GM23338 (cell line): Measurements from ENCODE around the gene ASIC3. TPM values are rescaled to one million over a fixed set of nuclear protein-coding genes. Genes with fewer than 3 reads are reported as not detected.
"Not testable (repeated sequence)": the region's sequence is repeated elsewhere in the genome, so short reads cannot be mapped to it uniquely, and the experiment has no call there.

Experiments used
- ATAC-seq: fragments of 200-7000 bp; cut with Tn5 transposase; 3 replicates; pipeline ENCODE4 v1.9.1; 2020
- DNase-seq: peaks from one replicate; pipeline ENCODE4 v3.0.0-alpha.2; 2015; ENCODE audit warnings: low spot score
- H2AFZ ChIP-seq: fragments of 200-600 bp; sonication (generic); 2 replicates; pipeline ENCODE4 v1.8.0; 2016; ENCODE audit warnings: antibody characterized with exemption, mild to moderate bottlenecking, moderate library complexity
- H3F3A ChIP-seq: fragments of 200-600 bp; sonication (generic); replicated peaks from 2 replicates; pipeline ENCODE4 v1.8.0; 2017; ENCODE audit warnings: antibody characterized with exemption, mixed run types, low read depth
- H3K27ac ChIP-seq: fragments of 200-600 bp; sonication (generic); 2 replicates; pipeline ENCODE4 v1.6.1; 2016; ENCODE audit warnings: low read depth
- H3K27me3 ChIP-seq: fragments of 200-600 bp; sonication (generic); 2 replicates; pipeline ENCODE4 v1.8.0; 2016; ENCODE audit warnings: mild to moderate bottlenecking, mixed run types, moderate library complexity; ENCODE audit not compliant: insufficient read depth
- H3K36me3 ChIP-seq: fragments of 200-600 bp; sonication (generic); 2 replicates; pipeline ENCODE4 v1.8.0; 2016; ENCODE audit warnings: mild to moderate bottlenecking; ENCODE audit not compliant: insufficient read depth
- H3K4me1 ChIP-seq: fragments of 200-600 bp; sonication (generic); 2 replicates; pipeline ENCODE4 v1.8.0; 2016; ENCODE audit warnings: mild to moderate bottlenecking, moderate library complexity; ENCODE audit not compliant: insufficient read depth
- H3K4me2 ChIP-seq: fragments of 200-600 bp; sonication (generic); 2 replicates; pipeline ENCODE4 v1.7.1; 2017; ENCODE audit warnings: mixed run types
- H3K4me3 ChIP-seq: fragments of 200-600 bp; sonication (generic); 2 replicates; pipeline ENCODE4 v1.6.1; 2016; ENCODE audit warnings: mixed run types
- H3K79me2 ChIP-seq: fragments of 200-600 bp; sonication (generic); replicated peaks from 2 replicates; pipeline ENCODE4 v1.8.0; 2017; ENCODE audit warnings: mild to moderate bottlenecking; ENCODE audit not compliant: insufficient read depth
- H3K9me2 ChIP-seq: fragments of 200-600 bp; sonication (generic); 2 replicates; pipeline ENCODE4 v1.8.0; 2017; ENCODE audit not compliant: insufficient read depth
- H4K20me1 ChIP-seq: fragments of 200-600 bp; sonication (generic); replicated peaks from 2 replicates; pipeline ENCODE4 v1.8.0; 2017; ENCODE audit warnings: mild to moderate bottlenecking; ENCODE audit not compliant: insufficient read depth
- H3K27ac Mint-ChIP-seq: 2 replicates; pipeline ENCODE4 v1.8.0; 2020; ENCODE audit warnings: inconsistent platforms, mild to moderate bottlenecking, moderate library complexity, mixed read lengths
- H3K27me3 Mint-ChIP-seq: 3 replicates; pipeline ENCODE4 v1.8.0; 2022; ENCODE audit warnings: low read depth, mild to moderate bottlenecking, moderate library complexity, mixed read lengths, inconsistent platforms; ENCODE audit not compliant: insufficient read depth, poor library complexity
- H3K36me3 Mint-ChIP-seq: 3 replicates; pipeline ENCODE4 v1.8.0; 2021; ENCODE audit warnings: low read depth, mild to moderate bottlenecking, inconsistent platforms, moderate library complexity, mixed read lengths
- H3K4me1 Mint-ChIP-seq: 3 replicates; pipeline ENCODE4 v1.8.0; 2020; ENCODE audit warnings: mild to moderate bottlenecking, inconsistent platforms, mixed read lengths
- H3K4me3 Mint-ChIP-seq: 3 replicates; pipeline ENCODE4 v1.8.0; 2021; ENCODE audit warnings: moderate library complexity, mild to moderate bottlenecking, inconsistent platforms, mixed read lengths
- H3K9me3 Mint-ChIP-seq: 3 replicates; pipeline ENCODE4 v1.8.0; 2020; ENCODE audit warnings: moderate library complexity, mild to moderate bottlenecking, inconsistent platforms, mixed read lengths
- CREB1 ChIP-seq: fragments of 250-450 bp; sonication (Bioruptor Pico); IDR thresholded peaks from 2 replicates; pipeline ENCODE4 v1.5.0; 2020; ENCODE audit warnings: low read depth, mild to moderate bottlenecking, moderate library complexity
- EZH2phosphoT487 ChIP-seq: fragments of 200-600 bp; sonication (generic); IDR thresholded peaks from one replicate; pipeline ENCODE4 v1.8.1; 2018; ENCODE audit warnings: antibody characterized with exemption; ENCODE audit not compliant: unreplicated experiment
- JUNB ChIP-seq: IDR thresholded peaks from one replicate; pipeline ENCODE4 v1.6.1; 2016; ENCODE audit warnings: antibody characterized with exemption; ENCODE audit not compliant: unreplicated experiment
- NANOG ChIP-seq: IDR thresholded peaks from 2 replicates; pipeline ENCODE4 v1.6.1; 2016; ENCODE audit warnings: antibody characterized with exemption, borderline replicate concordance
- ZNF114 ChIP-seq: fragments of 250-450 bp; sonication (Bioruptor Pico); IDR thresholded peaks from 2 replicates; pipeline ENCODE4 v1.5.0; 2020; ENCODE audit warnings: mild to moderate bottlenecking, moderate library complexity
- ZNF331 ChIP-seq: fragments of 250-450 bp; sonication (Bioruptor Pico); IDR thresholded peaks from 2 replicates; pipeline ENCODE4 v1.5.0; 2020; ENCODE audit warnings: low read depth, mild to moderate bottlenecking, moderate library complexity
- polyA plus RNA-seq: library from polyadenylated mRNA; unstranded; fragments of >200 nt; fragmentation: Nextera tagmentation; extraction: Ambion mirVana; gene quantifications from 2 replicates; pipeline ENCODE4 v1.2.1, GENCODE V29; 2016
- total RNA-seq: library from RNA; depleted of rRNA; stranded (reverse); fragments of >200 nt; shearing (Covaris generic); gene quantifications from 2 replicates; pipeline ENCODE4 v1.2.3, GENCODE V29; 2014
- TF ChIP-seq, protein P1 (sequence below), 2 experiments: fragments of 200-600 bp in 1 of 2; sonication (generic) in 1 of 2; conservative IDR thresholded peaks; 2 replicates each; pipeline versions ENCODE4 v1.5.1 to v1.6.1; 2016 to 2017; ENCODE audit warnings: antibody characterized with exemption in 2 of 2, low read depth in 2 of 2, mild to moderate bottlenecking in 2 of 2, moderate library complexity in 1 of 2
- TF ChIP-seq, protein P2 (sequence below): fragments of 250-450 bp; sonication (Bioruptor Pico); IDR thresholded peaks from 2 replicates; pipeline ENCODE4 v1.5.0; 2020; ENCODE audit warnings: mild to moderate bottlenecking, moderate library complexity
- TF ChIP-seq, protein P3 (sequence below): IDR thresholded peaks from one replicate; pipeline ENCODE4 v1.6.1; 2018; ENCODE audit warnings: antibody characterized with exemption; ENCODE audit not compliant: unreplicated experiment

Gene ASIC3
- total and polyA plus RNA-seq, 2 experiments from 2014 or later = 0.87 to 0.90 TPM

DNA sequence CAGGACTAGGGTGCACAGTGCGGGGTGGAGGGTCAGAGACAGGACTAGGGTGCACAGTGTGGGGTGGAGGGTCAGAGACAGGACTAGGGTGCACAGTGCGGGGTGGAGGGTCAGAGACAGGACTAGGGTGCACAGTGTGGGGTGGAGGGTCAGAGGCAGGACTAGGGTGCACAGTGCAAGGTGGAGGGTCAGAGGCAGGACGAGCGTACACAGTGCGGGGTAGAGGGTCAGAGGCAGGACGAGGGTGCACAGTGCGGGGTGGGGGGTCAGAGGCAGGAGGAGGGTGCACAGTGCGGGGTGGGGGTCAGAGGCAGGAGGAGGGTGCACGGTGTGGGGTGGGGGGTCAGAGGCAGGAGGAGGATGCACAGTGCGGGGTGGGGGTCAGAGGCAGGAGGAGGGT is 4.9 kb upstream of the ASIC3 start:
- not testable (repeated sequence) for H3K36me3 Mint-ChIP-seq, H3K9me2 ChIP-seq, H3K4me1 Mint-ChIP-seq, H3K36me3 ChIP-seq, H3K4me3 ChIP-seq, H3K27ac Mint-ChIP-seq, H3K9me3 Mint-ChIP-seq, H3K27me3 ChIP-seq, H2AFZ ChIP-seq, H3K4me2 ChIP-seq, H3K4me1 ChIP-seq, H3F3A ChIP-seq, H3K79me2 ChIP-seq, H4K20me1 ChIP-seq, H3K27ac ChIP-seq, DNase-seq, ATAC-seq, H3K4me3 Mint-ChIP-seq
- H3K27me3 Mint-ChIP-seq = peaks cover 17% of the 10 kb centered on the region

DNA sequence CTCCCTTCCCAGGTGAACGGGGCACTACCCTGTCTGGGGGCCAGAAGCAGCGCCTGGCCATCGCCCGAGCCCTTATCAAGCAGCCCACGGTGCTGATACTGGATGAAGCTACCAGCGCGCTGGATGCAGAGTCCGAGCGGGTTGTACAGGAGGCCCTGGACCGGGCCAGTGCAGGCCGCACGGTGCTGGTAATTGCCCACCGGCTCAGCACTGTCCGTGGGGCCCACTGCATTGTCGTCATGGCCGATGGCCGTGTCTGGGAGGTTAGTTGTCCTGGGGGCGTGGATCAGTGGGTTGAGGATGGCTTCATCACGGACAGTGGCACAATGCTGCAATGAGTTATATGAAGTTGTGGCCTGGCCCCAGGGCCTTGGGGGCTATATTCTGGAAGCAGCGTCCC is 4.4 kb upstream of the ASIC3 start:
- Histone ChIP-seq H2AFZ (no peak overlapping the region), H3K27me3 (no peaks in the 10 kb centered on the region), H3K4me2 (no peak overlapping the region), H3K79me2 (no peaks in the 10 kb centered on the region), H3F3A (no peaks in the 10 kb centered on the region), H3K4me1 (no peaks in the 10 kb centered on the region), H3K9me2 (no peaks in the 10 kb centered on the region), H4K20me1 (no peaks in the 10 kb centered on the region), H3K27ac (no peak overlapping the region), H3K4me3 (no peak overlapping the region), H3K36me3 (no peaks in the 10 kb centered on the region)
- no peaks in the 10 kb centered on the region for H3K9me3 Mint-ChIP-seq
- peaks cover 2% of the 10 kb centered on the region; the same call in 1 of the 3 replicates for H3K4me1 Mint-ChIP-seq
- no peak overlapping the region for H3K27ac Mint-ChIP-seq
- ATAC-seq (no peak), DNase-seq (no peak)
- TF ChIP-seq EZH2phosphoT487 = no peak
- no peak for TF ChIP-seq ZNF114 (CRISPR knock-in tag)
- no peak for TF ChIP-seq ZNF331 (CRISPR knock-in tag)
- no peak for TF ChIP-seq CREB1 (CRISPR knock-in tag)
- TF ChIP-seq JUNB = no peak
- TF ChIP-seq, protein P1, sequence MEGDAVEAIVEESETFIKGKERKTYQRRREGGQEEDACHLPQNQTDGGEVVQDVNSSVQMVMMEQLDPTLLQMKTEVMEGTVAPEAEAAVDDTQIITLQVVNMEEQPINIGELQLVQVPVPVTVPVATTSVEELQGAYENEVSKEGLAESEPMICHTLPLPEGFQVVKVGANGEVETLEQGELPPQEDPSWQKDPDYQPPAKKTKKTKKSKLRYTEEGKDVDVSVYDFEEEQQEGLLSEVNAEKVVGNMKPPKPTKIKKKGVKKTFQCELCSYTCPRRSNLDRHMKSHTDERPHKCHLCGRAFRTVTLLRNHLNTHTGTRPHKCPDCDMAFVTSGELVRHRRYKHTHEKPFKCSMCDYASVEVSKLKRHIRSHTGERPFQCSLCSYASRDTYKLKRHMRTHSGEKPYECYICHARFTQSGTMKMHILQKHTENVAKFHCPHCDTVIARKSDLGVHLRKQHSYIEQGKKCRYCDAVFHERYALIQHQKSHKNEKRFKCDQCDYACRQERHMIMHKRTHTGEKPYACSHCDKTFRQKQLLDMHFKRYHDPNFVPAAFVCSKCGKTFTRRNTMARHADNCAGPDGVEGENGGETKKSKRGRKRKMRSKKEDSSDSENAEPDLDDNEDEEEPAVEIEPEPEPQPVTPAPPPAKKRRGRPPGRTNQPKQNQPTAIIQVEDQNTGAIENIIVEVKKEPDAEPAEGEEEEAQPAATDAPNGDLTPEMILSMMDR (conservative IDR thresholded peaks at IDR 0.05; ENCODE audit: low read depth in 2 of 2) = no peak
- TF ChIP-seq NANOG = no peak
- TF ChIP-seq, protein P2, sequence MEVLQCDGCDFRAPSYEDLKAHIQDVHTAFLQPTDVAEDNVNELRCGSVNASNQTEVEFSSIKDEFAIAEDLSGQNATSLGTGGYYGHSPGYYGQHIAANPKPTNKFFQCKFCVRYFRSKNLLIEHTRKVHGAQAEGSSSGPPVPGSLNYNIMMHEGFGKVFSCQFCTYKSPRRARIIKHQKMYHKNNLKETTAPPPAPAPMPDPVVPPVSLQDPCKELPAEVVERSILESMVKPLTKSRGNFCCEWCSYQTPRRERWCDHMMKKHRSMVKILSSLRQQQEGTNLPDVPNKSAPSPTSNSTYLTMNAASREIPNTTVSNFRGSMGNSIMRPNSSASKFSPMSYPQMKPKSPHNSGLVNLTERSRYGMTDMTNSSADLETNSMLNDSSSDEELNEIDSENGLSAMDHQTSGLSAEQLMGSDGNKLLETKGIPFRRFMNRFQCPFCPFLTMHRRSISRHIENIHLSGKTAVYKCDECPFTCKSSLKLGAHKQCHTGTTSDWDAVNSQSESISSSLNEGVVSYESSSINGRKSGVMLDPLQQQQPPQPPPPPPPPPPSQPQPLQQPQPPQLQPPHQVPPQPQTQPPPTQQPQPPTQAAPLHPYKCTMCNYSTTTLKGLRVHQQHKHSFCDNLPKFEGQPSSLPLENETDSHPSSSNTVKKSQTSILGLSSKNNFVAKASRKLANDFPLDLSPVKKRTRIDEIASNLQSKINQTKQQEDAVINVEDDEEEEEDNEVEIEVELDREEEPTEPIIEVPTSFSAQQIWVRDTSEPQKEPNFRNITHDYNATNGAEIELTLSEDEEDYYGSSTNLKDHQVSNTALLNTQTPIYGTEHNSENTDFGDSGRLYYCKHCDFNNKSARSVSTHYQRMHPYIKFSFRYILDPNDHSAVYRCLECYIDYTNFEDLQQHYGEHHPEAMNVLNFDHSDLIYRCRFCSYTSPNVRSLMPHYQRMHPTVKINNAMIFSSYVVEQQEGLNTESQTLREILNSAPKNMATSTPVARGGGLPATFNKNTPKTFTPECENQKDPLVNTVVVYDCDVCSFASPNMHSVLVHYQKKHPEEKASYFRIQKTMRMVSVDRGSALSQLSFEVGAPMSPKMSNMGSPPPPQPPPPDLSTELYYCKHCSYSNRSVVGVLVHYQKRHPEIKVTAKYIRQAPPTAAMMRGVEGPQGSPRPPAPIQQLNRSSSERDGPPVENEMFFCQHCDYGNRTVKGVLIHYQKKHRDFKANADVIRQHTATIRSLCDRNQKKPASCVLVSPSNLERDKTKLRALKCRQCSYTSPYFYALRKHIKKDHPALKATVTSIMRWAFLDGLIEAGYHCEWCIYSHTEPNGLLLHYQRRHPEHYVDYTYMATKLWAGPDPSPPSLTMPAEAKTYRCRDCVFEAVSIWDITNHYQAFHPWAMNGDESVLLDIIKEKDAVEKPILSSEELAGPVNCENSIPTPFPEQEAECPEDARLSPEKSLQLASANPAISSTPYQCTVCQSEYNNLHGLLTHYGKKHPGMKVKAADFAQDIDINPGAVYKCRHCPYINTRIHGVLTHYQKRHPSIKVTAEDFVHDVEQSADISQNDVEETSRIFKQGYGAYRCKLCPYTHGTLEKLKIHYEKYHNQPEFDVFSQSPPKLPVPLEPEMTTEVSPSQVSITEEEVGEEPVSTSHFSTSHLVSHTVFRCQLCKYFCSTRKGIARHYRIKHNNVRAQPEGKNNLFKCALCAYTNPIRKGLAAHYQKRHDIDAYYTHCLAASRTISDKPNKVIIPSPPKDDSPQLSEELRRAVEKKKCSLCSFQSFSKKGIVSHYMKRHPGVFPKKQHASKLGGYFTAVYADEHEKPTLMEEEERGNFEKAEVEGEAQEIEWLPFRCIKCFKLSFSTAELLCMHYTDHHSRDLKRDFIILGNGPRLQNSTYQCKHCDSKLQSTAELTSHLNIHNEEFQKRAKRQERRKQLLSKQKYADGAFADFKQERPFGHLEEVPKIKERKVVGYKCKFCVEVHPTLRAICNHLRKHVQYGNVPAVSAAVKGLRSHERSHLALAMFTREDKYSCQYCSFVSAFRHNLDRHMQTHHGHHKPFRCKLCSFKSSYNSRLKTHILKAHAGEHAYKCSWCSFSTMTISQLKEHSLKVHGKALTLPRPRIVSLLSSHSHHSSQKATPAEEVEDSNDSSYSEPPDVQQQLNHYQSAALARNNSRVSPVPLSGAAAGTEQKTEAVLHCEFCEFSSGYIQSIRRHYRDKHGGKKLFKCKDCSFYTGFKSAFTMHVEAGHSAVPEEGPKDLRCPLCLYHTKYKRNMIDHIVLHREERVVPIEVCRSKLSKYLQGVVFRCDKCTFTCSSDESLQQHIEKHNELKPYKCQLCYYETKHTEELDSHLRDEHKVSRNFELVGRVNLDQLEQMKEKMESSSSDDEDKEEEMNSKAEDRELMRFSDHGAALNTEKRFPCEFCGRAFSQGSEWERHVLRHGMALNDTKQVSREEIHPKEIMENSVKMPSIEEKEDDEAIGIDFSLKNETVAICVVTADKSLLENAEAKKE (CRISPR knock-in tag) = no peak
- TF ChIP-seq, protein P3, sequence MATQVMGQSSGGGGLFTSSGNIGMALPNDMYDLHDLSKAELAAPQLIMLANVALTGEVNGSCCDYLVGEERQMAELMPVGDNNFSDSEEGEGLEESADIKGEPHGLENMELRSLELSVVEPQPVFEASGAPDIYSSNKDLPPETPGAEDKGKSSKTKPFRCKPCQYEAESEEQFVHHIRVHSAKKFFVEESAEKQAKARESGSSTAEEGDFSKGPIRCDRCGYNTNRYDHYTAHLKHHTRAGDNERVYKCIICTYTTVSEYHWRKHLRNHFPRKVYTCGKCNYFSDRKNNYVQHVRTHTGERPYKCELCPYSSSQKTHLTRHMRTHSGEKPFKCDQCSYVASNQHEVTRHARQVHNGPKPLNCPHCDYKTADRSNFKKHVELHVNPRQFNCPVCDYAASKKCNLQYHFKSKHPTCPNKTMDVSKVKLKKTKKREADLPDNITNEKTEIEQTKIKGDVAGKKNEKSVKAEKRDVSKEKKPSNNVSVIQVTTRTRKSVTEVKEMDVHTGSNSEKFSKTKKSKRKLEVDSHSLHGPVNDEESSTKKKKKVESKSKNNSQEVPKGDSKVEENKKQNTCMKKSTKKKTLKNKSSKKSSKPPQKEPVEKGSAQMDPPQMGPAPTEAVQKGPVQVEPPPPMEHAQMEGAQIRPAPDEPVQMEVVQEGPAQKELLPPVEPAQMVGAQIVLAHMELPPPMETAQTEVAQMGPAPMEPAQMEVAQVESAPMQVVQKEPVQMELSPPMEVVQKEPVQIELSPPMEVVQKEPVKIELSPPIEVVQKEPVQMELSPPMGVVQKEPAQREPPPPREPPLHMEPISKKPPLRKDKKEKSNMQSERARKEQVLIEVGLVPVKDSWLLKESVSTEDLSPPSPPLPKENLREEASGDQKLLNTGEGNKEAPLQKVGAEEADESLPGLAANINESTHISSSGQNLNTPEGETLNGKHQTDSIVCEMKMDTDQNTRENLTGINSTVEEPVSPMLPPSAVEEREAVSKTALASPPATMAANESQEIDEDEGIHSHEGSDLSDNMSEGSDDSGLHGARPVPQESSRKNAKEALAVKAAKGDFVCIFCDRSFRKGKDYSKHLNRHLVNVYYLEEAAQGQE = no peak
- H3K27me3 Mint-ChIP-seq = peaks cover 19% of the 10 kb centered on the region
- no peak overlapping the region for H3K4me3 Mint-ChIP-seq
- no peaks in the 10 kb centered on the region; the same call in 2 of the 3 replicates for H3K36me3 Mint-ChIP-seq
